Immature natural killer cell (primary cell): Measurements from ENCODE around the gene CAPRIN1. TPM values are rescaled to one million over a fixed set of nuclear protein-coding genes. Genes with fewer than 3 reads are reported as not detected.
"Not testable (repeated sequence)": the region's sequence is repeated elsewhere in the genome, so short reads cannot be mapped to it uniquely, and the experiment has no call there.

Experiments
- DNase-seq, 3 donors: peaks; one replicate each; pipeline ENCODE4 v3.0.0; 2022; ENCODE audit warnings: mixed read lengths in 1 of 3
- H3K27ac Mint-ChIP-seq, 6 donors: one replicate each; pipeline ENCODE4 v1.8.0; 2020; ENCODE audit warnings: mixed read lengths in 6 of 6, mild to moderate bottlenecking in 5 of 6, inconsistent platforms in 4 of 6, moderate library complexity in 3 of 6
- H3K27me3 Mint-ChIP-seq, 3 donors: one replicate each; pipeline ENCODE4 v1.8.0; 2020 to 2021; ENCODE audit warnings: low read depth in 3 of 3, mild to moderate bottlenecking in 3 of 3, mixed read lengths in 3 of 3, moderate library complexity in 3 of 3, inconsistent platforms in 1 of 3
- H3K36me3 Mint-ChIP-seq, 3 donors: one replicate each; pipeline ENCODE4 v1.8.0; 2020; ENCODE audit warnings: mixed read lengths in 3 of 3, inconsistent platforms in 2 of 3, mild to moderate bottlenecking in 2 of 3
- H3K4me1 Mint-ChIP-seq, 2 donors: one replicate each; pipeline ENCODE4 v1.8.0; 2020; ENCODE audit warnings: inconsistent platforms in 2 of 2, mild to moderate bottlenecking in 2 of 2, mixed read lengths in 2 of 2, moderate library complexity in 1 of 2
- H3K4me3 Mint-ChIP-seq, 5 donors: one replicate each; pipeline ENCODE4 v1.8.0; 2020; ENCODE audit warnings: mild to moderate bottlenecking in 5 of 5, mixed read lengths in 5 of 5, inconsistent platforms in 3 of 5, moderate library complexity in 3 of 5
- H3K9me3 Mint-ChIP-seq, 6 donors: one replicate each; pipeline ENCODE4 v1.8.0; 2020; ENCODE audit warnings: mild to moderate bottlenecking in 6 of 6, mixed read lengths in 6 of 6, inconsistent platforms in 4 of 6, moderate library complexity in 3 of 6
- polyA plus RNA-seq, 3 donors: library from polyadenylated mRNA; unstranded; fragments of 300-500 nt; fragmentation: Illumina TruSeq; gene quantifications; one replicate each; pipeline ENCODE4 v1.2.3, GENCODE V29; 2021

CAPRIN1 gene
- polyA plus RNA-seq, 3 donors from 2014 or later: 27.8 to 71.2 (median 43.3) TPM

DNA sequence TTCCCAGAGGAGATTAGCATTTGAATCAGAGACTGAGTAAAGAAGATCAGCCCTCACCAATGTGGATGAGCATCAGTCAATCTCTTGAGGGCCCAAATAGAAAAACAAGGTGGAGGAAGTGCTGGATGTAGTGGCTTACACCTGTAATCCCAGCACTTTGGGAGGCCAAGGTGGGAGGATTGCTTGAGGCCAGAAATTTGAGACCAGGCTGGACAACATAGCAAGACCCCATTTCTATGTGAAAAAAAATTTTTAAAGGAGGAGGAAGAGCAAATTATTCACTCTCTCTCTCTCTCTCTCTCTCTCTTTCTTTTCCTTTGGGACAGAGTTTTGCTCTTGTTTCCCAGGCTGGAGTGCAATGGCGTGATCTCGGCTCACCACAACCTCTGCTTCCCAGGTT lies 18.1 kb upstream of the CAPRIN1 start:
- peaks cover 0 to 4% (median 0%) of the 10 kb centered on the region in 6 donors for H3K9me3 Mint-ChIP-seq
- H3K4me3 Mint-ChIP-seq: no peak overlapping the region
- no peak for DNase-seq
- H3K4me1 Mint-ChIP-seq: no peaks in the 10 kb centered on the region
- H3K27ac Mint-ChIP-seq: no peak overlapping the region
- H3K36me3 Mint-ChIP-seq: no peaks in the 10 kb centered on the region
- H3K27me3 Mint-ChIP-seq: peaks cover 0 to 6% (median 3%) of the 10 kb centered on the region in 3 donors

DNA sequence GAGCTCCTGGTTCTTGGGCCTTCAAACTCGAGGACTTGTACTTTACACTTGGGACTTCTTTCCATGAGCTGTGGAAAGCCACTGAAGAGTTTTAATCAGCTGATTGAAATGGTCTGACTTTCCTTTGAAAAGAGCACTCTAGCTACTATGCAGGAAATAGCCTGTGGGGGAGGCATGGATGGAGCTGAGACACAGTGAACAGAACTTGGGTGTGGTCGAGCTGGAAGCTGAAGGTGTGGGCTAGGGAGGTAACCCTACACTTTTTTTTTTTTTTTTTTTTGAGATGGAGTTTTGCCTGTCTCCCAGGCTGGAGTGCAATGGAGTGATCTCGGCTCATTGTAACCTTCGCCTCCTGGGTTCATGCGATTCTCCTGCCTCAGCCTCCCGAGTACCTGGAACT lies 17.5 kb upstream of the CAPRIN1 start:
- DNase-seq: no peak
- Mint-ChIP-seq H3K27ac (no peak overlapping the region), H3K4me1 (no peaks in the 10 kb centered on the region), H3K27me3 (peaks cover 0 to 6% (median 3%) of the 10 kb centered on the region in 3 donors), H3K9me3 (peaks cover 0 to 4% (median 0%) of the 10 kb centered on the region in 6 donors), H3K36me3 (no peaks in the 10 kb centered on the region), H3K4me3 (no peak overlapping the region)

DNA sequence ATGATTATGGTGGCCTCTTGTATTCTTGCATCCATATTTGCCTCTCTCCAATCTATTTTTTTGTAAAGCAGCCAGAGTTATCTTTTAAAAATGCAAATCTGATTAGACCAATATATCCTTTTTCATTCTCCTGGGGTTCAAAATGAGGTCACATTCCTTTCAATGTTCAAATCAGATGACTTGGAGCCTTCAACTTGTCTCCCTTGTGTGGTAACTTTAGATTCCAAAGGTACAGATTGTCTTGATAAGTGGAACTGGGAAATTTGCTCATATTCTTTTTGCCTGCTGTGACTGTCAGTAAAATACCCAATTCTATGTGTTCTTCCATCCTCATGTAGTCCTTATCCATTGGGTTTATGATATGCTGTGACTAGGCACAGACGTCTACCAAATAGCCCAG lies 15.1 kb upstream of the CAPRIN1 start:
- peaks cover 0 to 3% (median 3%) of the 10 kb centered on the region in 3 donors for H3K27me3 Mint-ChIP-seq
- no peaks in the 10 kb centered on the region for H3K4me1 Mint-ChIP-seq
- no peak for DNase-seq
- H3K4me3 Mint-ChIP-seq: no peak overlapping the region
- H3K27ac Mint-ChIP-seq: no peak overlapping the region
- no peaks in the 10 kb centered on the region for H3K36me3 Mint-ChIP-seq
- H3K9me3 Mint-ChIP-seq: peaks cover 0 to 4% (median 0%) of the 10 kb centered on the region in 6 donors

DNA sequence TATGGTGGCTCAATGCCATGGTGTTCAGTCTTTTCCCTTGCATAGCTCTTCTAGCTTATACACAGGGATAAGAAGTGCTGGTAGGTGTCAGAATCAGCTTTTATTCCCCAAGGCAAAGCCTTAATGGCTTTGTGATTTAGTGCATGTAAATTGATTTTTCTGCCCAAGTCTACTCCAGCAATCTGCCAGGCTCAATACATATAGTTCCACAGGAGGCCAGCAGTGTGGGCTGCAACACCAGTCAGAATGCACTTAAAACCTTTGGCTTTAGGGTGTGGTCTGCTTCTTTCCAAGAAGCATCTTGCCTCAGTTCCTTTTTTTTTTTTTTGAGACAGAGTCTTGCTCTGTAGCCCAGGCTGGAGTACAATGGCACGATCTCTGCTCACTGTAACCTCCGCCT lies 14.5 kb upstream of the CAPRIN1 start:
- no peak overlapping the region for H3K4me3 Mint-ChIP-seq
- H3K36me3 Mint-ChIP-seq: no peaks in the 10 kb centered on the region
- H3K27me3 Mint-ChIP-seq: peaks cover 0 to 4% (median 3%) of the 10 kb centered on the region in 3 donors
- peaks cover 0 to 4% (median 0%) of the 10 kb centered on the region in 6 donors for H3K9me3 Mint-ChIP-seq
- no peak overlapping the region for H3K27ac Mint-ChIP-seq
- no peaks in the 10 kb centered on the region for H3K4me1 Mint-ChIP-seq
- DNase-seq: no peak

DNA sequence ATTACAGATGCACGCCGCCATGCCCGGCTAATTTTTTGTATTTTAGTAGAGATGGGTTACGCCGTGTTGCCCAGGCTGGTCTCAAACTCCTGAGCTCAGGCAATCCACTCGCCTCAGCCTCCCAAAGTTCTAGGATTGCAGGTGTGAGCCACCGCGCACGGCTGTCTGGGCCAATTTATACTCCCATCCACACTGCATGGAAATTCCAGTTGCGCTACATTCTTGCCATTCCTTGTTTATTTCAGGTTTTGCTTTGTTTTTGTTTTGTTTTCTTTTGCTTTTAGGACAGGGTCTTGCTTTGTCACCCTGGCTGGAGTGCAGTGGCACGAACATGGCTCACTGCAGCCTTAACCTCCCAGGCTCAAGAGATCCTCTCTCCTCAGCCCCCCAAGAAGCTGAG lies 11.0 kb upstream of the CAPRIN1 start:
- H3K4me1 Mint-ChIP-seq: no peaks in the 10 kb centered on the region
- H3K27ac Mint-ChIP-seq: no peak overlapping the region
- DNase-seq: no peak
- no peaks in the 10 kb centered on the region for H3K9me3 Mint-ChIP-seq
- no peak overlapping the region for H3K4me3 Mint-ChIP-seq
- no peaks in the 10 kb centered on the region for H3K36me3 Mint-ChIP-seq
- H3K27me3 Mint-ChIP-seq: peaks cover 3 to 11% (median 3%) of the 10 kb centered on the region in 3 donors

DNA sequence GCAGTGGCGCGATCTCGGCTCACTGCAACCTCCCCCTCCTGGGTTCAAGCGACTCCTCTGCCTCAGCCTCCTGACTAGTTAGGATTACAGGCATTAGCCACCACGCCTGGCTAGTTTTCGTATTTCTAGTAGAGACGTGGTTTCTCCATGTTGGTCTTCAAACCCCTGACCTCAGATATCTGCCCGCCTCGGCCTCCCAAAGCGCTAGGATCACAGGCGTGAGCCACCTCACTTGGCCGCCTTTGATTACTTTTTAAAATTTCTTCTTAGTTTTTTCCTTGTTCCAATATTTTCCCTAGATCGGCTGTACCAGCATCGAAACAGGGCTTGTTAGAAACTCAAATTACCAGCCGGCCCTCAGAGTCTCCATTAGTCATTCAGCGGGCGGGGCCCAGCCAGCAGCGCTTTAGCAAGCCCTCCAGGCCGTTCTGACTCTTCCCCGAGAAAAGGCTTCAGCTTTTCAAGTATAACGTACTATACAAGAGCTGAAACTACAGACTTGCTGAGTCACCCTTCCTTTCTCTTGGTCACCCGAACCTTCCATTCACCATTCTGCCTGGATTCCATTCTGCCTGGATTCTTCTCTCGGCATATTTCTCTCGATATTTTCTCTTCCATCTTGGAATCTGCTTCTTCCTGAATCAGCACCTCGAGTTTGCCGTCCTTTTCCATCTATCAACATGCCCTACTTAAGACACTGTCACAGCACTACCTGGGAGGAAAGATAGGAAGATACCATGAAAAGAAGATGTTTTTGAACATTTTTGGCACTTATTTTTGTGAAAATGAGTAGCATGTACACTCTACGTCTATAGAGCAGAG lies 6.7 kb upstream of the CAPRIN1 start:
- no peak for DNase-seq
- Mint-ChIP-seq H3K27ac (no peak overlapping the region), H3K9me3 (no peaks in the 10 kb centered on the region)

DNA sequence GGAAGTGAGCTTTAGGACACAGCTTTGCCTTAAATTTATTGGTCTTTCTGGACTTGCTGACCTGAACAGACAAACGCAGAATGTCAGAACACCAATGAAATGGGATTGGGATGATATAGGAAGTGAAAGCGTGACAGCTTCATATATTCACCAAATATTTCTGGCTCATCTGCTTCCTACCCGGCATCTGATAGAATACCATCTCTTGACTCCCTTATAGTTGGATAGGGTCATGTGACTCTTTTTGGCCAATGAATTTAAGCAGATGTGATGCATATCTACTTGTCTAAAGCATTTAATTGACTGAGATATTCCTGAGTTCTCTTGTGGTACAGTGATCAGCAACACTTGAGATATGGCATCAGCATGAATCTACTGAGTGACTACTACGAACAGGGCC lies 2.5 kb upstream of the CAPRIN1 start:
- no peak for DNase-seq
- peaks cover 14 to 16% of the 10 kb centered on the region in 2 donors for H3K4me1 Mint-ChIP-seq
- no peak overlapping the region for H3K4me3 Mint-ChIP-seq
- H3K27ac Mint-ChIP-seq: no peak overlapping the region
- H3K36me3 Mint-ChIP-seq: no peaks in the 10 kb centered on the region
- H3K9me3 Mint-ChIP-seq: no peaks in the 10 kb centered on the region
- peaks cover 18 to 27% (median 25%) of the 10 kb centered on the region in 3 donors for H3K27me3 Mint-ChIP-seq

More for the DNA sequence above, 6.7 kb upstream of the CAPRIN1 start:
- Mint-ChIP-seq H3K36me3 (no peaks in the 10 kb centered on the region), H3K4me3 (no peak overlapping the region), H3K4me1 (no peaks in the 10 kb centered on the region), H3K27me3 (peaks cover 1 to 11% (median 3%) of the 10 kb centered on the region in 3 donors)

DNA sequence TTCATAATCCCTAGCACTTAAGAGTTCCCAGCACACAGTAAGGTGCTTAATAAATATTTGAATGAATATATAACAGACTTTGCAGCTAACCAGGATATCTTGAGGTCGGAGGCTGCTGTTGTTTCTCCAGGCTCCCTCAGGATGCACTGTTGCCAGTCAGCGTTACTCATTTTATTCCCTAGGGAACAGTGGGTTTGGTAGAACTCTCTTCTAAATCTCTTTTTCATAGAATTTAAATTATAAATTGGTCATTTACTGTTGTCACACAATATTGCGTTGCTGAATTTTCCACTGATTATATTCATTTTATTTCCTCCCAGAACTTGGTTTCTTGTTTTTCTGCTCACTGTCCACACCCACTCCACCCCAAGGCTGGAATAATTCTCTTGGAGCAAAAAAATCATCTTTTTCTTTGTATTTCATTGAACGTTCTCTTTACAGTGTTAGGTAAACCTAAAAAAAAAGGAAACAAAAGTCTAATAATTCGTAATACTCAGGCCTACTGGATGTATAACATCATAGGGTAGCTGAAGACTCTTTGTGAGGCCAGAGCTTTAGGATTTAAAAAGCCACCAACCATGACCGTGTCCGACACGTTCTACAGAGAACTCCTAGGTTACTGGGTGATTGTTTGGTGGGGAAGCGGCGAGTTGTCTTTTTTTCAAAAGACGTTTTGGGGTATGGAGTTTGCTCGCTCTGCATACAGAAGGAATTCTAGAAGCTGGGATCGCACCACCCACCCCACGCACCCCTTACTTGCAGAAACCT lies 766 bp upstream of the CAPRIN1 start:
- Mint-ChIP-seq H3K27me3 (peaks cover 16 to 27% (median 17%) of the 10 kb centered on the region in 3 donors), H3K36me3 (no peaks in the 10 kb centered on the region), H3K4me1 (peaks cover 25 to 33% of the 10 kb centered on the region in 2 donors), H3K4me3 (peak overlapping the region; percentile 79 to 96 (median 86)), H3K9me3 (no peaks in the 10 kb centered on the region), H3K27ac (peak overlapping the region; percentile 89 to 95 (median 94))
- no peak for DNase-seq

DNA sequence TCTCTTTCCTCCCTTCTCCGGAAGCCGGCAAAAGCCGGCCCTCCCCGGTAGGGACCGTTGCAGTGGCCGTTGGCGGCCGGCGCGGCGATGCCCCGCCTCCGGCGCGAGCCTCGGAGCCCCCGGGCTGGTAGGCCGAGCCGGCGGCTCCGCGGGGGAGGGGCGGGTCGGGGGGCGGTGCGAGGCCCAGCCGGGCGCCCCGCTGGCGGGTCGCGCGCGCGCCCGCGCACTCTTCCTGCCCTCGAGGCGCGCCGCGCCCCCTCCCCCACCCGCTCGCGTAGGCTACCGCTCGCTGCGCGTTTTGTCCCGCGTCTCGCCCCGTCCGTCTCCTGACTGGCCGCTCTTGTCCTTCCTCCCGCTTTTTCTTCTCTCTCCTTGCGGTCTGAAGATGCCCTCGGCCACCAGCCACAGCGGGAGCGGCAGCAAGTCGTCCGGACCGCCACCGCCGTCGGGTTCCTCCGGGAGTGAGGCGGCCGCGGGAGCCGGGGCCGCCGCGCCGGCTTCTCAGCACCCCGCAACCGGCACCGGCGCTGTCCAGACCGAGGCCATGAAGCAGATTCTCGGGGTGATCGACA lies 591 bp downstream of the CAPRIN1 start:
- Mint-ChIP-seq H3K4me3 (peak overlapping the region; percentile 96 to 100 (median 97)), H3K36me3 (no peaks in the 10 kb centered on the region)

DNA sequence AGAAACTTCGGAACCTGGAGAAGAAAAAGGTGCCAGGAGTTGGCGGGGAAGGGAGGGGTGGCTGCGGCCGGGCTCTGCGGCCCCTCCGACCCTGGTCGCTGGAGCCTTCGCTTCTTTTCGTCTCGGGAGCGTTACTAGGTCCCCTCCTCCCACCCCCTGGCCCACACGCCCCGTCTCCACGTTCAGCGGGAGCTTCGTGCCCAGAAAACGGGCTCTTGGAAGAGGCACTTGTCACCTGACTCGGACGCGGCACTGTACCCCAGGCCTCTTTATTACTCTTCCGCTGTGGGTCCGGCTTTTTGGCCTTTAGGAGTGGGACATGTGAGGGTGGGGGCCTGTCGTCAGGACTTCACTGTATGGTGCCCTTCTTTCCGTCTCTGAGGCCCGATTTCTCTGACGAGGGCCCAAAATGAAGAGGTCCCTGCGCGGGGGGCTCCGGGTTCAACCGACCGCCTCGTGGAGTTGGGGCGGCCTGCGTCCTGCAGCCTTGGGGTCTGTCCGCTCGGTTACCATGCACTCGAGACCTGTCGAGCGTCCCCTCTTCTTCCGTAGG lies 1.2 kb downstream of the CAPRIN1 start:
- Mint-ChIP-seq H3K27ac (peak overlapping the region; percentile 94 to 97 (median 96)), H3K4me1 (peaks cover 36 to 51% of the 10 kb centered on the region in 2 donors), H3K9me3 (no peaks in the 10 kb centered on the region), H3K36me3 (no peaks in the 10 kb centered on the region), H3K27me3 (peaks cover 16 to 27% (median 17%) of the 10 kb centered on the region in 3 donors), H3K4me3 (peak overlapping the region; percentile 96 to 100 (median 97))
- peak in 1 of 3 donors; percentile 30 for DNase-seq

More for the DNA sequence above, 591 bp downstream of the CAPRIN1 start:
- DNase-seq: peak; percentile 81 to 87 (median 85)
- H3K27me3 Mint-ChIP-seq: peaks cover 16 to 27% (median 17%) of the 10 kb centered on the region in 3 donors
- peak overlapping the region; percentile 94 to 97 (median 96) for H3K27ac Mint-ChIP-seq
- H3K4me1 Mint-ChIP-seq: peaks cover 33 to 47% of the 10 kb centered on the region in 2 donors
- H3K9me3 Mint-ChIP-seq: no peaks in the 10 kb centered on the region

DNA sequence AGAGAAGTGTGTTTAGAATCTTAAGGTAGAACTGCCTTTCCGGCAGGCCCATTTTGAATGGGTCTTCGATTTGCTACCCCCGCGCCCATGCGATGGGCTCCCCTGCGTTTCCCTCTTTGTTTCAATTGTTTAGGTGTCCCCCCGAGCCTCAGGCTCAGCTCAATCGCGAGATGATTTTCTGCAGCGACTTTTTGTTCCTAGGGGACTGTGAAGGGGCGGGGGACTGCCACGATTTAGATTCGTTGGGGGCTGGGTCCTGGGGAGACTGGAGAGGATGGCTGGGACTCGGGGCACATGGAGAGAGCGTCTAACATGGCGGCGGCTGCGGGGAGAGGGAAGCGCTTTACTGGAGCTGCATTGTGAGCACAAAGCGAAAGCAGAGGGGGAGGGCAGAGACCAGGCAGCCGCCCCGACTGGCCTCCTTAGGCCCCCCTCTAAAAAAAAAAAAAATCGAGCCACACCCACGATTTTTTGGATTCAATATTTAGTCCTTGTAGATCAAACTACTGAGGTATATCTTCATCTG lies 1.7 kb downstream of the CAPRIN1 start:
- no peaks in the 10 kb centered on the region for H3K36me3 Mint-ChIP-seq
- H3K27me3 Mint-ChIP-seq: peaks cover 16 to 27% (median 17%) of the 10 kb centered on the region in 3 donors
- H3K9me3 Mint-ChIP-seq: no peaks in the 10 kb centered on the region
- H3K27ac Mint-ChIP-seq: peak overlapping the region; percentile 94 to 97 (median 96)
- H3K4me1 Mint-ChIP-seq: peaks cover 39 to 53% of the 10 kb centered on the region in 2 donors
- DNase-seq: peak; percentile 74 to 76 (median 75)
- peak overlapping the region; percentile 96 to 100 (median 97) for H3K4me3 Mint-ChIP-seq

DNA sequence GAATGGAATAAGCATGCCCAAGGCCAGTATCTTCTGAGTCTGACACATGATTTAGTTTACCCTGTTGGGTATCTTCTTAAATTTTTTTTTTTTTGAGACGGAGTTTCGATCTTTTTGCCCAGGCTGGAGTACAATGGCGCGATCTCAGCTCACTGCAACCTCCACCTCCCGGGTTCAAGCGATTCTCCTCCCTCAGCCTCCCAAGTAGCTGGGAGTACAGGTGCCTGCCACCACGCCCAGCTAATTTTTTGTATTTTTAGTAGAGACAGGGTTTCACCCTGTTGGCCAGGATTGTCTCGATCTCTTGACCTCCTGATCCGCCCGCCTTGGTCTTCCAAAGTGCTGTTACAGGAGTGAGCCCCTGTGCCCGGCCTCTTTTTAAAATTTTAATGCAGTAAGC lies 2.8 kb downstream of the CAPRIN1 start:
- Mint-ChIP-seq H3K4me3 (peak overlapping the region in 4 of 5 donors; percentile 47 to 97 (median 96)), H3K27ac (peak overlapping the region; percentile 56 to 97 (median 94)), H3K27me3 (peaks cover 16 to 27% (median 17%) of the 10 kb centered on the region in 3 donors), H3K4me1 (peaks cover 50 to 65% of the 10 kb centered on the region in 2 donors)
- H3K36me3 Mint-ChIP-seq, DNase-seq, H3K9me3 Mint-ChIP-seq: not testable (repeated sequence)
